ENCODE data around the gene MRPL54. TPM values are rescaled to one million over a fixed set of nuclear protein-coding genes. Genes with fewer than 3 reads are reported as not detected.

Gene MRPL54
- total RNA-seq, 1 experiment from 2014 or later = 73.9 TPM

DNA sequence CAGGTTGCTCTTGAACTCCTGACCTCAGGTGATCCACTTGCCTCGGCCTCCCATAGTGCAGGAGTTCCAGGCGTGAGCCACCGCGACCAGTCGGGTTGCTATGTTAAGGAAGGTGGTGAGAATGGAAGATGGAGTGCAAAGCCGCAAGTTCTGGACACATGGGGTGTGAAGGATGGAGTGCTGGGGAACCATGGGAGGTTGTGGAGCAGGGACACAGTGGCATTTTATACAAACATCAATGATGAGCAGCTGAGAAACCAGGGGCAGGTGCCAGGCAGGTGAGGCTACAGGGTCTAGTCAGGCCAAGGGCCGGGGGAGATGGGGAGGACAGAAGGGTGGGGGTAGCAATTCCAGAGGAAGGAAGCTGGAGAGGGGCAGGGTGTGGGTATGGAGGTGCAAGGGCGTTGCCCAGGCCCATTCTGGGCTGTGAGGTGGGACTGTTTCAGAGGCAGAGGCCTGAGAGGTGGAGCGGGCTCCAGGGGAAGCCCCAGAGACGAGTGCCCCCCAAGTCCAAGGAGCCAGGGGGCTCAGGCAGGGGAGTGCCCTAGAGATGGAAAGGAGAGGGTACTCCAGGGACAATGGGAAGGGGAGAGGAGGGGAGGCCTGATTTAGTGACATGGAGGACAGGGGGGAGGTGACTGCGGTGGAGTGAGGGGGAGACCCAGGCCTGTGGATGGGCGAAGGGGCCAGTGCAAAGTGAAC is 11.5 kb downstream of the MRPL54 start:
- H3K79me2 ChIP-seq (ENCODE audit: low read length) = no peaks in the 10 kb centered on the region
- H2AFZ ChIP-seq (ENCODE audit: low read length) = no peak overlapping the region
- no peaks in the 10 kb centered on the region for H3K27me3 ChIP-seq (ENCODE audit: low read length)
- H3K9me2 ChIP-seq (replicated peaks; ENCODE audit: low read length) = no peaks in the 10 kb centered on the region
- no peaks in the 10 kb centered on the region for H4K20me1 ChIP-seq (ENCODE audit: low read length)
- no peak overlapping the region for H3K4me2 ChIP-seq (ENCODE audit: low read length)
- ChIA-PET CTCF (no interaction called here), POLR2A (ENCODE audit: unreplicated experiment) (no interaction called here)
- H3K4me3 ChIP-seq (ENCODE audit: low read length) = no peak overlapping the region
- H3F3A ChIP-seq (ENCODE audit: low read length, unreplicated experiment) = no peaks in the 10 kb centered on the region
- no peaks in the 10 kb centered on the region for H3K9me3 ChIP-seq (ENCODE audit: low read length)
- no peak for DNase-seq
- H3K9ac ChIP-seq (ENCODE audit: low read length) = no peak overlapping the region
- TF ChIP-seq EZH2 (IDR thresholded peaks at IDR 0.05; ENCODE audit: low read length, unreplicated experiment) (no peak), EZH2phosphoT487 (IDR thresholded peaks at IDR 0.05; ENCODE audit: borderline replicate concordance, low read length) (no peak)
- TF ChIP-seq, protein P1, sequence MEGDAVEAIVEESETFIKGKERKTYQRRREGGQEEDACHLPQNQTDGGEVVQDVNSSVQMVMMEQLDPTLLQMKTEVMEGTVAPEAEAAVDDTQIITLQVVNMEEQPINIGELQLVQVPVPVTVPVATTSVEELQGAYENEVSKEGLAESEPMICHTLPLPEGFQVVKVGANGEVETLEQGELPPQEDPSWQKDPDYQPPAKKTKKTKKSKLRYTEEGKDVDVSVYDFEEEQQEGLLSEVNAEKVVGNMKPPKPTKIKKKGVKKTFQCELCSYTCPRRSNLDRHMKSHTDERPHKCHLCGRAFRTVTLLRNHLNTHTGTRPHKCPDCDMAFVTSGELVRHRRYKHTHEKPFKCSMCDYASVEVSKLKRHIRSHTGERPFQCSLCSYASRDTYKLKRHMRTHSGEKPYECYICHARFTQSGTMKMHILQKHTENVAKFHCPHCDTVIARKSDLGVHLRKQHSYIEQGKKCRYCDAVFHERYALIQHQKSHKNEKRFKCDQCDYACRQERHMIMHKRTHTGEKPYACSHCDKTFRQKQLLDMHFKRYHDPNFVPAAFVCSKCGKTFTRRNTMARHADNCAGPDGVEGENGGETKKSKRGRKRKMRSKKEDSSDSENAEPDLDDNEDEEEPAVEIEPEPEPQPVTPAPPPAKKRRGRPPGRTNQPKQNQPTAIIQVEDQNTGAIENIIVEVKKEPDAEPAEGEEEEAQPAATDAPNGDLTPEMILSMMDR (conservative IDR thresholded peaks at IDR 0.05; ENCODE audit: low read depth, low read length) = no peak
- ATAC-seq = no peak
- H3K4me1 ChIP-seq (ENCODE audit: insufficient read depth, low read length) = no peaks in the 10 kb centered on the region
- BruUV-seq (replicated peaks) = no TSS peak
- no peak overlapping the region for H3K27ac ChIP-seq (ENCODE audit: low read length)
- H3K36me3 ChIP-seq (ENCODE audit: low read depth, low read length) = no peaks in the 10 kb centered on the region
- intact Hi-C loops (cut with micrococcal nuclease) = no loop called here

DNA sequence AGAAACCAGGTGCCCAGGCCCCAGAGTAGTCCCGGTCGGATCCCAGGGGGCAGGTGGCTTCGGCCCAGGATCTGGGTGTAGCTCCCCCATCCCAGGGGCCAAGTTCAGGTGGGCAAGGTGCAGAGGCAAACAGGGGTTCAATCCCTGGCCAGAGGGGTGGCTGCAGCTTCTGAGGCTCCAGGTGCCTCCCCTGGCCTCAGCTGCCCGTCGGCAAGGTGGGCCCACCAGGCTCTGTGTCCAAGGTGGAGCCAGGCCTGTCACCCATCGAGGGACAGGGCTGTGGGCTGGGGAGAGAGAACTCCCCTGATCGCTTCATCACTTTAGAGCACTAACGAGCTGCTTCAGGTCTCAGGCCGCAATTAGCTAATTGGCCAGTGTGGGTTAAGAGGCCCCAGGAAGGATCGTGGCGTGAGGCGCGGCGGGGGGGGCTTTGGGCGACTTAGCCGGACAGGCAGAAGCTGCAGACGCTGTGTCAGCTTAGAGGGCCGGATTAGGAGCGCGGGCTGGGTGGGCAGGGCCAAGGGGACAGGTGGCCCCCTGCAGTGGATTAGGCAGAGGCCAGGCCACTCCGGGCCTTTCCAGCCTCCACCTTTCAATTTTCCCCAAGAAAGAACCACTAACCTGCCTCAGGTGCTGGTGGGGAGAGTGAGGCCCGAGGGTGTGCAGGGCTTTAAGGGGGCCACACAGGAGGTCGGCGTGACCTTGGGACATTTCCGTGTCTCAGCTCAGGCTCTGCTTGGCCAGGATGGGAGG is 12.3 kb downstream of the MRPL54 start:
- ATAC-seq (no peak), DNase-seq (no peak)
- no TSS peak for BruUV-seq (replicated peaks)
- H4K20me1 ChIP-seq (ENCODE audit: low read length) = no peaks in the 10 kb centered on the region
- H3K79me2 ChIP-seq (ENCODE audit: low read length) = no peaks in the 10 kb centered on the region
- no peak overlapping the region for H3K9ac ChIP-seq (ENCODE audit: low read length)
- no peaks in the 10 kb centered on the region for H3K27me3 ChIP-seq (ENCODE audit: low read length)
- H3K4me1 ChIP-seq (ENCODE audit: insufficient read depth, low read length) = no peaks in the 10 kb centered on the region
- TF ChIP-seq EZH2 (IDR thresholded peaks at IDR 0.05; ENCODE audit: low read length, unreplicated experiment) (no peak), EZH2phosphoT487 (IDR thresholded peaks at IDR 0.05; ENCODE audit: borderline replicate concordance, low read length) (no peak)
- TF ChIP-seq, protein P1 (conservative IDR thresholded peaks at IDR 0.05; ENCODE audit: low read depth, low read length) = no peak
- POLR2A ChIA-PET (ENCODE audit: unreplicated experiment) = no interaction called here
- no peak overlapping the region for H3K27ac ChIP-seq (ENCODE audit: low read length)
- CTCF ChIA-PET = no interaction called here
- no peaks in the 10 kb centered on the region for H3F3A ChIP-seq (ENCODE audit: low read length, unreplicated experiment)
- H3K36me3 ChIP-seq (ENCODE audit: low read depth, low read length) = no peaks in the 10 kb centered on the region
- intact Hi-C loops (cut with micrococcal nuclease) = no loop called here
- H3K9me2 ChIP-seq (replicated peaks; ENCODE audit: low read length) = no peaks in the 10 kb centered on the region
- H3K4me2 ChIP-seq (ENCODE audit: low read length) = no peak overlapping the region
- H3K9me3 ChIP-seq (ENCODE audit: low read length) = no peaks in the 10 kb centered on the region
- H2AFZ ChIP-seq (ENCODE audit: low read length) = no peak overlapping the region
- no peak overlapping the region for H3K4me3 ChIP-seq (ENCODE audit: low read length)

DNA sequence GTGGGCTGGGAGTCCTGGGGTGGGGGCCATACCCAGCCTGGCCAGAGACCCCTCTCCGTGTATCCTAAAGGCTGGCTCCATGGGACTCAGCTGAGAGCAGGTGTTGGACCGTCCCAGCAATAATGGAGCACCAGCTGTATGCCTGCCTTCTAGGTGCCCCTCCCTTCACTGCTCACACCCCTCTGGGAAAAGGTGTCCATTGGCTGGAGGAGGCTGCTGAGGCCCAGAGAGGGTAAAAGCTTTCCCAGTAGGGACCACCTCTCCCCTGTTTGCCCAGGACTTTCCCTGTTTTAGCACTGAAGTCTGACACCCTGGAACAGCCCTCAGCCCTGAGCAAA is 12.9 kb downstream of the MRPL54 start:
- Histone ChIP-seq H3K27ac (ENCODE audit: low read length) (no peak overlapping the region), H3K27me3 (ENCODE audit: low read length) (no peaks in the 10 kb centered on the region), H3F3A (ENCODE audit: low read length, unreplicated experiment) (no peaks in the 10 kb centered on the region), H3K36me3 (ENCODE audit: low read depth, low read length) (no peaks in the 10 kb centered on the region), H3K9ac (ENCODE audit: low read length) (no peak overlapping the region), H3K9me3 (ENCODE audit: low read length) (no peaks in the 10 kb centered on the region), H3K4me3 (ENCODE audit: low read length) (no peak overlapping the region), H3K9me2 (replicated peaks; ENCODE audit: low read length) (no peaks in the 10 kb centered on the region), H3K4me2 (ENCODE audit: low read length) (no peak overlapping the region), H3K4me1 (ENCODE audit: insufficient read depth, low read length) (no peaks in the 10 kb centered on the region), H2AFZ (ENCODE audit: low read length) (no peak overlapping the region), H3K79me2 (ENCODE audit: low read length) (no peaks in the 10 kb centered on the region), H4K20me1 (ENCODE audit: low read length) (no peaks in the 10 kb centered on the region)
- intact Hi-C loops (cut with micrococcal nuclease) = no loop called here
- TF ChIP-seq, protein P1 (conservative IDR thresholded peaks at IDR 0.05; ENCODE audit: low read depth, low read length) = no peak
- TF ChIP-seq EZH2 (IDR thresholded peaks at IDR 0.05; ENCODE audit: low read length, unreplicated experiment) (no peak), EZH2phosphoT487 (IDR thresholded peaks at IDR 0.05; ENCODE audit: borderline replicate concordance, low read length) (no peak)
- ChIA-PET CTCF (no interaction called here), POLR2A (ENCODE audit: unreplicated experiment) (no interaction called here)
- BruUV-seq (replicated peaks) = no TSS peak
- DNase-seq (no peak), ATAC-seq (no peak)

Data from PC-3 (cell line).